OCI-LY3 (cell line): ENCODE results near the gene PTPN13.

Experiments
- EZH2phosphoT487 ChIP-seq: fragments of 200-600 bp; shearing (Covaris generic); IDR thresholded peaks from 2 replicates; pipeline ENCODE4 v1.6.1; 2018; ENCODE audit warnings: antibody characterized with exemption, mixed run types, low read depth
- TF ChIP-seq, protein P1 (sequence below): fragments of 200-600, 300-600 bp; sonication (generic); IDR thresholded peaks from 2 replicates; pipeline ENCODE4 v1.5.1; 2014; ENCODE audit warnings: antibody characterized with exemption, low read length, low read depth

DNA sequence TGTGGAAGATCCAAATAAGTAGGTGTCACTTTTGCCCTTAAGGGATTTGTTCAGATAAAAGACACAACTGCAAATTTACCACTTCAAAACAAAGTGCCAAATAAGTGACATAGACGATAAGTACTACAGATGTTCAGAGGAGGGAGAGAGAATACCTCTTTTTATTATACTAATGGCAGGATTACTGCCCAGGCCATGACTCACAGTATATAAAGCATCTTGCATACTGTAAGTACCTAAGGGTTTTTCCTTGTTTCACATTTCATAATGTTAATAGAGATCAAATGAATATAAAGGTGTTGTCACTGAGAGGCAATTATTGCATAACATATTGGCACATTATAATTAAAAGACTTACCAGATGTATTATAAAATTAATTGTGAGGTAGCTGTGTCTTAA, 46.4 kb downstream of the PTPN13 start:
- TF ChIP-seq, protein P1, sequence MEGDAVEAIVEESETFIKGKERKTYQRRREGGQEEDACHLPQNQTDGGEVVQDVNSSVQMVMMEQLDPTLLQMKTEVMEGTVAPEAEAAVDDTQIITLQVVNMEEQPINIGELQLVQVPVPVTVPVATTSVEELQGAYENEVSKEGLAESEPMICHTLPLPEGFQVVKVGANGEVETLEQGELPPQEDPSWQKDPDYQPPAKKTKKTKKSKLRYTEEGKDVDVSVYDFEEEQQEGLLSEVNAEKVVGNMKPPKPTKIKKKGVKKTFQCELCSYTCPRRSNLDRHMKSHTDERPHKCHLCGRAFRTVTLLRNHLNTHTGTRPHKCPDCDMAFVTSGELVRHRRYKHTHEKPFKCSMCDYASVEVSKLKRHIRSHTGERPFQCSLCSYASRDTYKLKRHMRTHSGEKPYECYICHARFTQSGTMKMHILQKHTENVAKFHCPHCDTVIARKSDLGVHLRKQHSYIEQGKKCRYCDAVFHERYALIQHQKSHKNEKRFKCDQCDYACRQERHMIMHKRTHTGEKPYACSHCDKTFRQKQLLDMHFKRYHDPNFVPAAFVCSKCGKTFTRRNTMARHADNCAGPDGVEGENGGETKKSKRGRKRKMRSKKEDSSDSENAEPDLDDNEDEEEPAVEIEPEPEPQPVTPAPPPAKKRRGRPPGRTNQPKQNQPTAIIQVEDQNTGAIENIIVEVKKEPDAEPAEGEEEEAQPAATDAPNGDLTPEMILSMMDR: no peak
- no peak for TF ChIP-seq EZH2phosphoT487
